ENCODE results near the gene PCNX2.

GRCh38 chr1:233135833-233136232, 159.7 kb downstream of the PCNX2 start:
- TF ChIP-seq CTCF (IDR thresholded peaks at IDR 0.05; ENCODE audit: extremely low read depth in 1 of 2, insufficient read depth in 1 of 2, low read depth in 1 of 2, low read length in 2 of 2) (no peak), POLR2A (IDR thresholded peaks at IDR 0.05; ENCODE audit: low read depth, low read length) (no peak), POLR2AphosphoS5 (IDR thresholded peaks at IDR 0.05; ENCODE audit: insufficient read depth, low read depth, low read length) (no peak), EZH2 (IDR thresholded peaks at IDR 0.05; ENCODE audit: borderline replicate concordance, low read depth, low read length, severe bottlenecking) (no peak), MAX (IDR thresholded peaks at IDR 0.05; ENCODE audit: insufficient read depth, insufficient read length) (no peak), MYC (IDR thresholded peaks at IDR 0.05; ENCODE audit: low read depth, low read length) (no peak)
